NCI-H226 (cell line): ENCODE data around the gene ANGPT4.

Experiments
- DNase-seq: peaks from one replicate; pipeline ENCODE4 v3.0.0-alpha.2; 2015

Gene ANGPT4

GRCh38 chr20:822651-823573, 93.2 kb downstream of the ANGPT4 start:
- no peak for DNase-seq

- DNase-seq = no peak
These were observed 94.4 kb downstream of the ANGPT4 start for GRCh38 chr20:821731-822065.

GRCh38 chr20:821046-821730, 94.9 kb downstream of the ANGPT4 start:
- no peak for DNase-seq

GRCh38 chr20:820323-820953, 95.7 kb downstream of the ANGPT4 start:
- DNase-seq = no peak
